CD8-positive, alpha-beta memory T cell (primary cell): ENCODE results near the gene PIGC. TPM values are rescaled to one million over a fixed set of nuclear protein-coding genes. Genes with fewer than 3 reads are reported as not detected.

Experiments
- polyA plus RNA-seq: library from polyadenylated mRNA; unstranded; fragments of 300-500 nt; fragmentation: Illumina TruSeq; gene quantifications from one replicate; pipeline ENCODE4 v1.2.3, GENCODE V29; 2021
- total RNA-seq, 2 experiments: library from RNA; stranded (reverse); gene quantifications; one replicate each; pipeline ENCODE4 v1.2.3, GENCODE V29; 2021

Gene PIGC
- total and polyA plus RNA-seq, 3 experiments from 2014 or later: 26.4 to 88.5 (median 27.8) TPM

Other genes with a start within 250 kb of the PIGC start
- not detected for gene C1orf105, start 23.4 kb downstream of the PIGC start, total RNA-seq
- gene C1orf105, start 23.4 kb downstream of the PIGC start, polyA plus RNA-seq: not detected
- gene SUCO, start 89.1 kb upstream of the PIGC start, total RNA-seq: 10 to 100 TPM; 25.1 to 25.2 TPM
- gene SUCO, start 89.1 kb upstream of the PIGC start, polyA plus RNA-seq: 15.3 TPM
- 10 to 100 TPM; 45.8 to 46.6 TPM for gene FASLG, start 215.0 kb upstream of the PIGC start, total RNA-seq
- gene FASLG, start 215.0 kb upstream of the PIGC start, polyA plus RNA-seq: 10.6 TPM